Liver (tissue), 9 donors: Measurements from ENCODE around the gene RANGAP1. TPM values are rescaled to one million over a fixed set of nuclear protein-coding genes. Genes with fewer than 3 reads are reported as not detected.

Experiments used
- DNase-seq: peaks from one replicate; pipeline ENCODE4 v3.0.0-alpha.2; 2017; ENCODE audit warnings: low spot score
- H3K27ac ChIP-seq, 2 donors: one replicate each; pipeline ENCODE4 v1.7.0; 2013; ENCODE audit warnings: inconsistent platforms in 2 of 2, low read length in 2 of 2, control low read depth in 1 of 2, low read depth in 1 of 2, mild to moderate bottlenecking in 1 of 2
- H3K27me3 ChIP-seq, 4 donors: one replicate each; pipeline versions ENCODE4 v1.6.1 to v1.7.0; 2013; ENCODE audit warnings: low read length in 3 of 4, inconsistent platforms in 1 of 4, mild to moderate bottlenecking in 1 of 4, moderate library complexity in 1 of 4; ENCODE audit not compliant: control insufficient read depth in 4 of 4, insufficient read depth in 4 of 4
- H3K36me3 ChIP-seq, 4 donors: one replicate each; pipeline versions ENCODE4 v1.6.1 to v1.7.0; 2013; ENCODE audit warnings: low read length in 3 of 4, mild to moderate bottlenecking in 3 of 4, low read depth in 1 of 4, moderate library complexity in 1 of 4; ENCODE audit not compliant: control insufficient read depth in 4 of 4, insufficient read depth in 3 of 4
- H3K4me1 ChIP-seq, 4 donors: one replicate each; pipeline versions ENCODE4 v1.6.1 to v1.7.0; 2013; ENCODE audit warnings: low read length in 3 of 4, mild to moderate bottlenecking in 3 of 4, moderate library complexity in 1 of 4; ENCODE audit not compliant: control insufficient read depth in 4 of 4, insufficient read depth in 4 of 4
- H3K4me3 ChIP-seq, 3 donors: one replicate each; pipeline versions ENCODE4 v1.6.1 to v1.7.0; 2013; ENCODE audit warnings: low read length in 3 of 3, control low read depth in 1 of 3, low read depth in 1 of 3, mild to moderate bottlenecking in 1 of 3
- H3K9ac ChIP-seq, 2 donors: one replicate each; pipeline ENCODE4 v1.7.0; 2013; ENCODE audit warnings: low read length in 2 of 2, mild to moderate bottlenecking in 2 of 2, moderate library complexity in 2 of 2, control low read depth in 1 of 2, low read depth in 1 of 2
- H3K9me3 ChIP-seq, 4 donors: one replicate each; pipeline versions ENCODE4 v1.6.1 to v1.7.0; 2013; ENCODE audit warnings: low read length in 3 of 4; ENCODE audit not compliant: control insufficient read depth in 4 of 4
- EGR1 ChIP-seq, 2 donors: IDR thresholded peaks; 2 replicates each; pipeline ENCODE4 v1.6.1; 2016 to 2018; ENCODE audit warnings: antibody characterized with exemption in 2 of 2, low read depth in 2 of 2
- FOXA1 ChIP-seq: IDR thresholded peaks from 2 replicates; pipeline ENCODE4 v1.6.1; 2016; ENCODE audit warnings: antibody characterized with exemption
- FOXA2 ChIP-seq: IDR thresholded peaks from 2 replicates; pipeline ENCODE4 v1.6.1; 2016; ENCODE audit warnings: antibody characterized with exemption
- GABPA ChIP-seq, 2 donors: IDR thresholded peaks in 1 of 2; conservative IDR thresholded peaks in 1 of 2; 2 replicates each; pipeline ENCODE4 v1.6.1; 2016; ENCODE audit warnings: antibody characterized with exemption in 2 of 2, mild to moderate bottlenecking in 1 of 2, moderate library complexity in 1 of 2
- HNF4A ChIP-seq, 2 donors: conservative IDR thresholded peaks; 2 replicates each; pipeline ENCODE4 v1.6.1; 2016; ENCODE audit warnings: antibody characterized with exemption in 2 of 2, mild to moderate bottlenecking in 2 of 2
- HNF4G ChIP-seq: IDR thresholded peaks from 2 replicates; pipeline ENCODE4 v1.6.1; 2016; ENCODE audit warnings: antibody characterized with exemption
- JUND ChIP-seq, 2 donors: IDR thresholded peaks; 2 replicates each; pipeline ENCODE4 v1.6.1; 2016; ENCODE audit warnings: antibody characterized with exemption in 2 of 2
- NR2F2 ChIP-seq: IDR thresholded peaks from 2 replicates; pipeline ENCODE4 v1.6.1; 2016; ENCODE audit warnings: antibody characterized with exemption
- RAD21 ChIP-seq, 2 donors: IDR thresholded peaks; 2 replicates each; pipeline ENCODE4 v1.6.1; 2016; ENCODE audit warnings: antibody characterized with exemption in 2 of 2, mild to moderate bottlenecking in 2 of 2
- RXRA ChIP-seq, 2 donors: IDR thresholded peaks; 2 replicates each; pipeline ENCODE4 v1.6.1; 2017 to 2018; ENCODE audit warnings: antibody characterized with exemption in 2 of 2, mild to moderate bottlenecking in 1 of 2
- SP1 ChIP-seq: IDR thresholded peaks from 2 replicates; pipeline ENCODE4 v1.6.1; 2018; ENCODE audit warnings: antibody characterized with exemption, mild to moderate bottlenecking
- TAF1 ChIP-seq: conservative IDR thresholded peaks from 2 replicates; pipeline ENCODE4 v1.6.1; 2016; ENCODE audit warnings: antibody characterized with exemption, mild to moderate bottlenecking
- WGBS: extraction: QIAGEN DNeasy Blood & Tissue Kit; methylation state at CpG from one replicate; pipeline ENCODE4 v1.1.7; 2013; 5-methylcytosine and 5-hydroxymethylcytosine counted together
- polyA plus RNA-seq, 2 donors: library from polyadenylated mRNA; stranded (reverse) in 1 of 2; unstranded in 1 of 2; fragments of 200-250 nt in 1 of 2; fragments of >200 nt in 1 of 2; fragmentation: Nextera tagmentation in 1 of 2; extraction: Ambion mirVana in 1 of 2; gene quantifications; one replicate each; pipeline versions ENCODE4 v1.2.1 to v1.2.3, GENCODE V29; 2013 to 2015
- total RNA-seq, 2 donors: library from RNA; depleted of rRNA; stranded (reverse); fragments of >200 nt; gene quantifications; one replicate each; pipeline ENCODE4 v1.2.3, GENCODE V29; 2014
- TF ChIP-seq, protein P1 (sequence below): fragments of 150-350 bp; IDR thresholded peaks from 2 replicates; pipeline ENCODE4 v1.5.1; 2017; ENCODE audit warnings: improper control_type of control experiment, low read depth, low read length; ENCODE audit not compliant: missing input control
- TF ChIP-seq, protein P2 (sequence below): IDR thresholded peaks from 2 replicates; pipeline ENCODE4 v1.6.1; 2016; ENCODE audit warnings: antibody characterized with exemption
- TF ChIP-seq, protein P3 (sequence below): IDR thresholded peaks from 2 replicates; pipeline ENCODE4 v1.6.1; 2016; ENCODE audit warnings: antibody characterized with exemption, mild to moderate bottlenecking
- TF ChIP-seq, protein P4 (sequence below): IDR thresholded peaks from 2 replicates; pipeline ENCODE4 v1.6.1; 2016; ENCODE audit warnings: antibody characterized with exemption
- donor health status: healthy.
- donor health status: healthy.
- donor health status: healthy.
- donor health status: healthy.
- donor health status: healthy.

The RANGAP1 gene
- total and polyA plus RNA-seq, 4 donors: 12.0 to 40.3 (median 33.3) TPM

DNA sequence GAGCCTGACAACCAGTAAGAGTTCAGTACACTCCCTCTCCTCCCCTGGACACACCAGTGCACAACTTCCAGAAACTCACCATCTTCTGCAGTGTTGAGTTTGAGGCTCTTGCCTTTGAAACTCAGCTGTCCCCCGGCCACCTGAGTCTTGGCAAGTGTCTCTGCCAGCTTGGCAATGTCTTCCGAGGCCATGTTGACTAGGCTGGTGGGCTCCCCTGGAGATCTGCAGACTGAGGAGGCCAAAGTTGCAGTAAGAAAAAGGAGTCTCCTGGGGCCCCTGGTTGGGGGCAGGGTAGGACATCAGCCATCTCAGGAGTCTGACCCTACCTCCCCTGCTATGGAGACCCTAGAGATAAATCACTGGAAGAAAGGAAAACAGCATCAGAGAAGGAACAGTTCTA, 5.1 kb downstream of the RANGAP1 start:
- H3K27me3 ChIP-seq: no peaks in the 10 kb centered on the region
- no peaks in the 10 kb centered on the region for H3K9me3 ChIP-seq
- WGBS: 91% methylated on average over 2 of the region's 2 CpGs
- no peak overlapping the region for H3K4me3 ChIP-seq
- no peak for DNase-seq
- peaks cover 2 to 9% (median 6%) of the 10 kb centered on the region in 4 donors for H3K4me1 ChIP-seq
- H3K36me3 ChIP-seq: peaks cover 12 to 42% (median 17%) of the 10 kb centered on the region in 4 donors
- TF ChIP-seq, protein P1, sequence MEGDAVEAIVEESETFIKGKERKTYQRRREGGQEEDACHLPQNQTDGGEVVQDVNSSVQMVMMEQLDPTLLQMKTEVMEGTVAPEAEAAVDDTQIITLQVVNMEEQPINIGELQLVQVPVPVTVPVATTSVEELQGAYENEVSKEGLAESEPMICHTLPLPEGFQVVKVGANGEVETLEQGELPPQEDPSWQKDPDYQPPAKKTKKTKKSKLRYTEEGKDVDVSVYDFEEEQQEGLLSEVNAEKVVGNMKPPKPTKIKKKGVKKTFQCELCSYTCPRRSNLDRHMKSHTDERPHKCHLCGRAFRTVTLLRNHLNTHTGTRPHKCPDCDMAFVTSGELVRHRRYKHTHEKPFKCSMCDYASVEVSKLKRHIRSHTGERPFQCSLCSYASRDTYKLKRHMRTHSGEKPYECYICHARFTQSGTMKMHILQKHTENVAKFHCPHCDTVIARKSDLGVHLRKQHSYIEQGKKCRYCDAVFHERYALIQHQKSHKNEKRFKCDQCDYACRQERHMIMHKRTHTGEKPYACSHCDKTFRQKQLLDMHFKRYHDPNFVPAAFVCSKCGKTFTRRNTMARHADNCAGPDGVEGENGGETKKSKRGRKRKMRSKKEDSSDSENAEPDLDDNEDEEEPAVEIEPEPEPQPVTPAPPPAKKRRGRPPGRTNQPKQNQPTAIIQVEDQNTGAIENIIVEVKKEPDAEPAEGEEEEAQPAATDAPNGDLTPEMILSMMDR: no peak
- TF ChIP-seq FOXA1 (no peak), HNF4G (no peak), SP1 (no peak), FOXA2 (no peak), TAF1 (no peak), NR2F2 (no peak), JUND (IDR thresholded peaks at IDR 0.05) (no peak)
- TF ChIP-seq, protein P2, sequence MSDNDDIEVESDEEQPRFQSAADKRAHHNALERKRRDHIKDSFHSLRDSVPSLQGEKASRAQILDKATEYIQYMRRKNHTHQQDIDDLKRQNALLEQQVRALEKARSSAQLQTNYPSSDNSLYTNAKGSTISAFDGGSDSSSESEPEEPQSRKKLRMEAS: no peak
- TF ChIP-seq, protein P3, sequence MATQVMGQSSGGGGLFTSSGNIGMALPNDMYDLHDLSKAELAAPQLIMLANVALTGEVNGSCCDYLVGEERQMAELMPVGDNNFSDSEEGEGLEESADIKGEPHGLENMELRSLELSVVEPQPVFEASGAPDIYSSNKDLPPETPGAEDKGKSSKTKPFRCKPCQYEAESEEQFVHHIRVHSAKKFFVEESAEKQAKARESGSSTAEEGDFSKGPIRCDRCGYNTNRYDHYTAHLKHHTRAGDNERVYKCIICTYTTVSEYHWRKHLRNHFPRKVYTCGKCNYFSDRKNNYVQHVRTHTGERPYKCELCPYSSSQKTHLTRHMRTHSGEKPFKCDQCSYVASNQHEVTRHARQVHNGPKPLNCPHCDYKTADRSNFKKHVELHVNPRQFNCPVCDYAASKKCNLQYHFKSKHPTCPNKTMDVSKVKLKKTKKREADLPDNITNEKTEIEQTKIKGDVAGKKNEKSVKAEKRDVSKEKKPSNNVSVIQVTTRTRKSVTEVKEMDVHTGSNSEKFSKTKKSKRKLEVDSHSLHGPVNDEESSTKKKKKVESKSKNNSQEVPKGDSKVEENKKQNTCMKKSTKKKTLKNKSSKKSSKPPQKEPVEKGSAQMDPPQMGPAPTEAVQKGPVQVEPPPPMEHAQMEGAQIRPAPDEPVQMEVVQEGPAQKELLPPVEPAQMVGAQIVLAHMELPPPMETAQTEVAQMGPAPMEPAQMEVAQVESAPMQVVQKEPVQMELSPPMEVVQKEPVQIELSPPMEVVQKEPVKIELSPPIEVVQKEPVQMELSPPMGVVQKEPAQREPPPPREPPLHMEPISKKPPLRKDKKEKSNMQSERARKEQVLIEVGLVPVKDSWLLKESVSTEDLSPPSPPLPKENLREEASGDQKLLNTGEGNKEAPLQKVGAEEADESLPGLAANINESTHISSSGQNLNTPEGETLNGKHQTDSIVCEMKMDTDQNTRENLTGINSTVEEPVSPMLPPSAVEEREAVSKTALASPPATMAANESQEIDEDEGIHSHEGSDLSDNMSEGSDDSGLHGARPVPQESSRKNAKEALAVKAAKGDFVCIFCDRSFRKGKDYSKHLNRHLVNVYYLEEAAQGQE: no peak
- no peak overlapping the region for H3K9ac ChIP-seq
- no peak overlapping the region for H3K27ac ChIP-seq

DNA sequence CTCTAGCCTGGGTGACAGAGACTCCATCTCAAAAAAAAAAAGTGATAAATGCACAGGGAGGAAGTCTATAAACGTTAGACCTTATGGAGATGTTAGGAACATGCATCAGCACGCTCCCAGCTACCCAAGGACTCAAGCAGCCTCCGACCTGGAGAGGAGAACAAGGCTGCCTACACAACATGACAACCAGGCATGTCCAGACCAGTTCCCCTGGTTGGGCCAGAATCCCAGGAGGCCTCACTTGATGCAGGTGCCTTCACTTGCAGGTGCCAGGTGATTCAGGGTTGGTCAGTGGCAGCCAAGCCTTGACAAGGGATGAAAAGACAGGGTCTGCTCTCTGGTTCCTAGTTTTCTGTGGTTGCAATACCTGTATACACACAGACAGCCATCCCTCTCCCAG, 5.9 kb downstream of the RANGAP1 start:
- Histone ChIP-seq H3K4me3 (no peak overlapping the region), H3K27ac (no peak overlapping the region), H3K4me1 (peaks cover 2 to 6% (median 4%) of the 10 kb centered on the region in 4 donors), H3K9ac (no peak overlapping the region), H3K36me3 (peaks cover 12 to 44% (median 18%) of the 10 kb centered on the region in 4 donors), H3K27me3 (no peaks in the 10 kb centered on the region), H3K9me3 (no peaks in the 10 kb centered on the region)
- TF ChIP-seq, protein P4, sequence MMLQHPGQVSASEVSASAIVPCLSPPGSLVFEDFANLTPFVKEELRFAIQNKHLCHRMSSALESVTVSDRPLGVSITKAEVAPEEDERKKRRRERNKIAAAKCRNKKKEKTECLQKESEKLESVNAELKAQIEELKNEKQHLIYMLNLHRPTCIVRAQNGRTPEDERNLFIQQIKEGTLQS: no peak
- TF ChIP-seq NR2F2 (no peak), FOXA1 (no peak), GABPA (IDR thresholded peaks at IDR 0.05 in 1 of 2, conservative IDR thresholded peaks at IDR 0.05 in 1 of 2) (no peak), JUND (IDR thresholded peaks at IDR 0.05) (no peak), TAF1 (no peak), FOXA2 (no peak), RAD21 (IDR thresholded peaks at IDR 0.05) (no peak), RXRA (IDR thresholded peaks at IDR 0.05) (no peak), HNF4G (no peak), HNF4A (conservative IDR thresholded peaks at IDR 0.05) (no peak), EGR1 (IDR thresholded peaks at IDR 0.05; ENCODE audit: low read depth in 2 of 2) (no peak)
- TF ChIP-seq, protein P3: no peak
- TF ChIP-seq, protein P2: no peak
- WGBS: 82% methylated on average over 3 of the region's 3 CpGs
- no peak for DNase-seq
